Endometrial microvascular endothelial cells (primary cell): ENCODE results near the gene MRPL28. TPM values are rescaled to one million over a fixed set of nuclear protein-coding genes. Genes with fewer than 3 reads are reported as not detected.
"Not testable (repeated sequence)": the region's sequence is repeated elsewhere in the genome, so short reads cannot be mapped to it uniquely, and the experiment has no call there.

Experiments used
- in situ Hi-C: cut with HindIII; loops from 2 replicates; pipeline ENCODE4 v1.10.0; 2017; ENCODE audit warnings: low sequenced_read_pairs, low pct_unique_long_range_greater_than_20kb; ENCODE audit errors: inconsistent ontology term
- total RNA-seq: library from RNA; depleted of rRNA; stranded (reverse); fragments of >200 nt; gene quantifications from one replicate; pipeline ENCODE4 v1.2.3, GENCODE V29; 2015; ENCODE audit errors: inconsistent ontology term

Gene MRPL28
- total RNA-seq, 1 donor from 2014 or later = 153 TPM

GRCh38 chr16:363766-364490, 6.4 kb downstream of the MRPL28 start:
- in situ Hi-C loops = no loop called here

- in situ Hi-C loops = no loop called here
Observed at GRCh38 chr16:363110-363765, 7.1 kb downstream of the MRPL28 start.

GRCh38 chr16:362702-362999, 7.7 kb downstream of the MRPL28 start:
- in situ Hi-C loops = not testable (repeated sequence)

- in situ Hi-C loops = no loop called here
Observed at GRCh38 chr16:361872-362701, 8.3 kb downstream of the MRPL28 start.

GRCh38 chr16:361341-361871, 8.9 kb downstream of the MRPL28 start:
- in situ Hi-C loops = no loop called here

- in situ Hi-C loops = no loop called here
Observed at GRCh38 chr16:360698-361336, 9.5 kb downstream of the MRPL28 start.

- in situ Hi-C loops = no loop called here
Observed at GRCh38 chr16:359871-360697, 10.3 kb downstream of the MRPL28 start.

- in situ Hi-C loops = no loop called here
Observed at GRCh38 chr16:359067-359763, 11.1 kb downstream of the MRPL28 start.

GRCh38 chr16:356741-357140, 13.6 kb downstream of the MRPL28 start:
- in situ Hi-C loops = no loop called here

GRCh38 chr16:354971-355461, 15.3 kb downstream of the MRPL28 start:
- in situ Hi-C loops = no loop called here

GRCh38 chr16:354291-354881, 16.0 kb downstream of the MRPL28 start:
- in situ Hi-C loops = no loop called here

GRCh38 chr16:353404-354290, 16.7 kb downstream of the MRPL28 start:
- in situ Hi-C loops = no loop called here

GRCh38 chr16:352547-353403, 17.6 kb downstream of the MRPL28 start, which contains the start of gene AXIN1:
Gene AXIN1, minus strand, starts transcription at chr16:352723. Its CDS starts 5,698 bp downstream, at chr16:347025.
- in situ Hi-C loops = no loop called here

- in situ Hi-C loops = no loop called here
Observed at GRCh38 chr16:351804-352520, 18.4 kb downstream of the MRPL28 start.

- in situ Hi-C loops = no loop called here
Observed at GRCh38 chr16:350203-350602, 20.1 kb downstream of the MRPL28 start.
